ENCODE data around the gene PLEKHM3. TPM values are rescaled to one million over a fixed set of nuclear protein-coding genes. Genes with fewer than 3 reads are reported as not detected.

Gene PLEKHM3
- total RNA-seq, 1 donor from 2014 or later: 19.5 TPM

GRCh38 chr2:207993151-207993763 is 32.1 kb downstream of the PLEKHM3 start:
- no peaks in the 10 kb centered on the region for H4K20me1 ChIP-seq (ENCODE audit: low read depth)
- H3K4me2 ChIP-seq: no peak overlapping the region
- no peaks in the 10 kb centered on the region for H3K4me1 ChIP-seq
- H3K27me3 ChIP-seq: no peaks in the 10 kb centered on the region
- no peaks in the 10 kb centered on the region for H3K79me2 ChIP-seq (ENCODE audit: low read depth)
- H3K9ac ChIP-seq: no peak overlapping the region
- Mint-ChIP-seq H3K4me1 (no peaks in the 10 kb centered on the region), H3K4me3 (no peak overlapping the region), H3K27ac (no peak overlapping the region), H3K27me3 (ENCODE audit: insufficient read depth, low read depth) (no peaks in the 10 kb centered on the region), H3K9me3 (no peaks in the 10 kb centered on the region), H3K36me3 (no peaks in the 10 kb centered on the region)
- no peak for DNase-seq (ENCODE audit: low spot score)
- H3K9me3 ChIP-seq (ENCODE audit: low read depth): no peaks in the 10 kb centered on the region
- TF ChIP-seq EZH2 (IDR thresholded peaks at IDR 0.05) (no peak), EZH2phosphoT487 (IDR thresholded peaks at IDR 0.05) (no peak), CTCF (IDR thresholded peaks at IDR 0.05) (no peak)
- no peaks in the 10 kb centered on the region for H3K36me3 ChIP-seq
- no peaks in the 10 kb centered on the region for H3F3A ChIP-seq (ENCODE audit: low read depth)
- no peak overlapping the region for H3K27ac ChIP-seq
- H2AFZ ChIP-seq (replicated peaks): no peak overlapping the region
- no peak overlapping the region for H3K4me3 ChIP-seq

GRCh38 chr2:207991944-207992343 is 33.4 kb downstream of the PLEKHM3 start:
- Histone ChIP-seq H3K36me3 (no peaks in the 10 kb centered on the region), H2AFZ (replicated peaks) (no peak overlapping the region), H3K9ac (no peak overlapping the region), H3K27me3 (no peaks in the 10 kb centered on the region), H3F3A (ENCODE audit: low read depth) (no peaks in the 10 kb centered on the region), H3K4me1 (no peaks in the 10 kb centered on the region), H3K4me3 (no peak overlapping the region), H3K4me2 (no peak overlapping the region), H4K20me1 (ENCODE audit: low read depth) (no peaks in the 10 kb centered on the region), H3K79me2 (ENCODE audit: low read depth) (no peaks in the 10 kb centered on the region), H3K27ac (no peak overlapping the region), H3K9me3 (ENCODE audit: low read depth) (no peaks in the 10 kb centered on the region)
- Mint-ChIP-seq H3K9me3 (no peaks in the 10 kb centered on the region), H3K27me3 (ENCODE audit: insufficient read depth, low read depth) (no peaks in the 10 kb centered on the region), H3K4me3 (no peak overlapping the region), H3K4me1 (no peaks in the 10 kb centered on the region), H3K27ac (no peak overlapping the region), H3K36me3 (no peaks in the 10 kb centered on the region)
- no peak for TF ChIP-seq EZH2phosphoT487 (IDR thresholded peaks at IDR 0.05)
- TF ChIP-seq EZH2 (IDR thresholded peaks at IDR 0.05): no peak
- no peak for TF ChIP-seq CTCF (IDR thresholded peaks at IDR 0.05)
- no peak for DNase-seq (ENCODE audit: low spot score)

- Histone ChIP-seq H3K27ac (no peak overlapping the region), H3K27me3 (no peaks in the 10 kb centered on the region), H3K4me1 (no peaks in the 10 kb centered on the region), H3K79me2 (ENCODE audit: low read depth) (no peaks in the 10 kb centered on the region), H3K9ac (no peak overlapping the region), H2AFZ (replicated peaks) (no peak overlapping the region), H4K20me1 (ENCODE audit: low read depth) (no peaks in the 10 kb centered on the region), H3K36me3 (no peaks in the 10 kb centered on the region), H3K4me2 (no peak overlapping the region), H3K4me3 (no peak overlapping the region), H3F3A (ENCODE audit: low read depth) (no peaks in the 10 kb centered on the region), H3K9me3 (ENCODE audit: low read depth) (no peaks in the 10 kb centered on the region)
- H3K4me3 Mint-ChIP-seq: no peak overlapping the region
- no peaks in the 10 kb centered on the region for H3K4me1 Mint-ChIP-seq
- TF ChIP-seq EZH2phosphoT487 (IDR thresholded peaks at IDR 0.05) (no peak), CTCF (IDR thresholded peaks at IDR 0.05) (no peak), EZH2 (IDR thresholded peaks at IDR 0.05) (no peak)
- no peaks in the 10 kb centered on the region for H3K27me3 Mint-ChIP-seq (ENCODE audit: insufficient read depth, low read depth)
- H3K9me3 Mint-ChIP-seq: no peaks in the 10 kb centered on the region
- no peak for DNase-seq (ENCODE audit: low spot score)
- no peak overlapping the region for H3K27ac Mint-ChIP-seq
- no peaks in the 10 kb centered on the region for H3K36me3 Mint-ChIP-seq
Measured at GRCh38 chr2:207990784-207991183, 34.5 kb downstream of the PLEKHM3 start.
